Sigmoid colon (tissue), 3 donors: ENCODE results near the gene ELMOD1.

Experiments used
- CTCF ChIP-seq, 4 experiments: fragments of 450-650 bp in 3 of 4; fragments of 200-600 bp in 1 of 4; IDR thresholded peaks; one replicate each; pipeline ENCODE4 v1.5.1; 2016 to 2019; ENCODE audit warnings: antibody characterized with exemption in 4 of 4, mild to moderate bottlenecking in 3 of 4, moderate library complexity in 2 of 4
- POLR2A ChIP-seq, 2 donors: fragments of 450-650 bp; IDR thresholded peaks; one replicate each; pipeline ENCODE4 v1.6.1; 2016; ENCODE audit warnings: antibody characterized with exemption in 2 of 2, mild to moderate bottlenecking in 2 of 2, moderate library complexity in 2 of 2

GRCh38 chr11:107550304-107550703 lies 40.6 kb upstream of the ELMOD1 start:
- TF ChIP-seq POLR2A (IDR thresholded peaks at IDR 0.05), result no peak
- TF ChIP-seq CTCF (IDR thresholded peaks at IDR 0.05), result no peak
